Measurements from ENCODE around the gene ANXA2R. TPM values are rescaled to one million over a fixed set of nuclear protein-coding genes. Genes with fewer than 3 reads are reported as not detected.

ANXA2R gene
- total and polyA plus RNA-seq, 2 of the 13 experiments (the other 11 are each of a cell fraction or from before 2014, with no cell fraction given) = 0.95 to 1.3 TPM

GRCh38 chr5:43066799-43067741, 27.0 kb upstream of the ANXA2R start (continued):
- TF ChIP-seq ZNF816 (CRISPR knock-in tag; IDR thresholded peaks at IDR 0.05; ENCODE audit: borderline replicate concordance) = no peak
- no peak for TF ChIP-seq DNMT1 (CRISPR knock-in tag; IDR thresholded peaks at IDR 0.05)
- no peak for TF ChIP-seq ZNF619 (CRISPR knock-in tag; IDR thresholded peaks at IDR 0.05)
- peak; percentile 43; the same call in 1 of the 2 replicates for TF ChIP-seq ZNF34 (CRISPR knock-in tag; IDR thresholded peaks at IDR 0.05; ENCODE audit: borderline replicate concordance)
- TF ChIP-seq BCL6 (CRISPR knock-in tag; IDR thresholded peaks at IDR 0.05) = 0 out of 2 replicates have a peak, but pooled peaks have one; percentile 18
- TF ChIP-seq RFX1 (IDR thresholded peaks at IDR 0.05) = no peak
- TF ChIP-seq ZNF660 (CRISPR knock-in tag; IDR thresholded peaks at IDR 0.05; ENCODE audit: borderline replicate concordance, low read depth) = no peak
- TF ChIP-seq THAP8 (CRISPR knock-in tag; IDR thresholded peaks at IDR 0.05; ENCODE audit: borderline replicate concordance) = no peak
- TF ChIP-seq ZNF251 (CRISPR knock-in tag; IDR thresholded peaks at IDR 0.05) = no peak
- TF ChIP-seq ZSCAN29 (CRISPR knock-in tag; conservative IDR thresholded peaks at IDR 0.05) = no peak
- TF ChIP-seq RXRA (CRISPR knock-in tag; IDR thresholded peaks at IDR 0.05) = no peak; the same call in 1 of the 2 replicates
- TF ChIP-seq CENPT (CRISPR knock-in tag; IDR thresholded peaks at IDR 0.05; ENCODE audit: low read depth) = no peak
- TF ChIP-seq ZNF850 (CRISPR knock-in tag; conservative IDR thresholded peaks at IDR 0.05) = no peak
- TF ChIP-seq ZBTB33 (CRISPR knock-in tag; IDR thresholded peaks at IDR 0.05) = no peak
- TF ChIP-seq ZBTB10 (CRISPR knock-in tag; IDR thresholded peaks at IDR 0.05; ENCODE audit: borderline replicate concordance) = no peak
- TF ChIP-seq FOXM1 (CRISPR knock-in tag; IDR thresholded peaks at IDR 0.05) = no peak
- TF ChIP-seq MEIS2 (CRISPR knock-in tag; IDR thresholded peaks at IDR 0.05) = no peak
- TF ChIP-seq ZNF777 (CRISPR knock-in tag; IDR thresholded peaks at IDR 0.05) = no peak; the same call in 1 of the 2 replicates
- TF ChIP-seq ZNF354B (CRISPR knock-in tag; IDR thresholded peaks at IDR 0.05) = no peak
- no peak for TF ChIP-seq ISX (CRISPR knock-in tag; conservative IDR thresholded peaks at IDR 0.05)
- no peak; the same call in 1 of the 2 replicates for TF ChIP-seq SAFB2 (CRISPR knock-in tag; IDR thresholded peaks at IDR 0.05; ENCODE audit: borderline replicate concordance, low read depth)
- TF ChIP-seq, protein P1, sequence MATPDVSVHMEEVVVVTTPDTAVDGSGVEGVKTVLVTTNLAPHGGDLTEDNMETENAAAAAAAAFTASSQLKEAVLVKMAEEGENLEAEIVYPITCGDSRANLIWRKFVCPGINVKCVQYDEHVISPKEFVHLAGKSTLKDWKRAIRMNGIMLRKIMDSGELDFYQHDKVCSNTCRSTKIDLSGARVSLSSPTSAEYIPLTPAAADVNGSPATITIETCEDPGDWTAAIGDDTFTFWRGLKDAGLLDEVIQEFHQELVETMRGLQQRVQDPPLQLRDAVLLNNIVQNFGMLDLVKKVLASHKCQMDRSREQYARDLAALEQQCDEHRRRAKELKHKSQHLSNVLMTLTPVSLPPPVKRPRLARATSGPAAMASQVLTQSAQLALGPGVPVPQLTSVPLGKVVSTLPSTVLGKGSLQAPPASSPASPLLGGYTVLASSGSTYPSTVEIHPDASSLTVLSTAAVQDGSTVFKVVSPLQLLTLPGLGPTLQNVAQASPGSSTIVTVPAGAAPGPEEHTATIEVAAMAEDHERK (CRISPR knock-in tag; IDR thresholded peaks at IDR 0.05; ENCODE audit: low read depth) = no peak
- TF ChIP-seq ZNF652 (CRISPR knock-in tag; IDR thresholded peaks at IDR 0.05; ENCODE audit: borderline replicate concordance, low read depth) = no peak; the same call in 1 of the 2 replicates
